Inflammatory macrophage treated with lipopolysaccharide for 1 hour (primary cell): Measurements from ENCODE around the gene SGPP2.
"Not testable (repeated sequence)": the region's sequence is repeated elsewhere in the genome, so short reads cannot be mapped to it uniquely, and the experiment has no call there.

Source experiments
- DNase-seq, 2 donors: peaks; one replicate each; pipeline ENCODE4 v3.0.0-alpha.2; 2020 to 2022

Gene SGPP2

GRCh38 chr2:222430071-222430470, 5.7 kb downstream of the SGPP2 start:
- no peak for DNase-seq

- peak; percentile 77 to 84 for DNase-seq
Observed at GRCh38 chr2:222430681-222431080, 6.3 kb downstream of the SGPP2 start.

GRCh38 chr2:222431869-222432268, 7.5 kb downstream of the SGPP2 start:
- no peak for DNase-seq

GRCh38 chr2:222433332-222434173, 9.2 kb downstream of the SGPP2 start:
- DNase-seq = no peak

GRCh38 chr2:222434204-222434603, 9.9 kb downstream of the SGPP2 start:
- no peak for DNase-seq

- DNase-seq = not testable (repeated sequence)
Observed at GRCh38 chr2:222435400-222436039, 11.2 kb downstream of the SGPP2 start.

- no peak for DNase-seq
Observed at GRCh38 chr2:222436040-222436413, 11.7 kb downstream of the SGPP2 start.

DNA sequence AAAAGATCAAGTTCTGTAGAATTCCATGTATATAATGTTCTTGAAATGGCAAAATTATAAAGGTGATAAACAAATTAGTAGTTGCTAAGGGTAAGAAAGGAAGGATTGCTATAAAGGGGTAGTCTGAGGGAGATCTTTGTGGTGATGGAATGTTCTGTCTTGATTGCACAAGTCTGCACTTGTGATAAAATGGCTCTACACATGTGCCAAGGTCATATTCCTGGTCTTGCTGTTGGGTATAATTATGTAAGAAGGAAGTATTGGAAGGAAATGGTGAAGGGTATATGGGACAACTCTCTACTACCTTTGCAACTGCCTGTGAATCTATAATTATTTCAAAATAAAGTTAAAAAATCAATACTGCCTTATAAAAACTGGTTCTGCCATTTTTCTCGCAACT, 15.3 kb downstream of the SGPP2 start:
- no peak for DNase-seq

DNA sequence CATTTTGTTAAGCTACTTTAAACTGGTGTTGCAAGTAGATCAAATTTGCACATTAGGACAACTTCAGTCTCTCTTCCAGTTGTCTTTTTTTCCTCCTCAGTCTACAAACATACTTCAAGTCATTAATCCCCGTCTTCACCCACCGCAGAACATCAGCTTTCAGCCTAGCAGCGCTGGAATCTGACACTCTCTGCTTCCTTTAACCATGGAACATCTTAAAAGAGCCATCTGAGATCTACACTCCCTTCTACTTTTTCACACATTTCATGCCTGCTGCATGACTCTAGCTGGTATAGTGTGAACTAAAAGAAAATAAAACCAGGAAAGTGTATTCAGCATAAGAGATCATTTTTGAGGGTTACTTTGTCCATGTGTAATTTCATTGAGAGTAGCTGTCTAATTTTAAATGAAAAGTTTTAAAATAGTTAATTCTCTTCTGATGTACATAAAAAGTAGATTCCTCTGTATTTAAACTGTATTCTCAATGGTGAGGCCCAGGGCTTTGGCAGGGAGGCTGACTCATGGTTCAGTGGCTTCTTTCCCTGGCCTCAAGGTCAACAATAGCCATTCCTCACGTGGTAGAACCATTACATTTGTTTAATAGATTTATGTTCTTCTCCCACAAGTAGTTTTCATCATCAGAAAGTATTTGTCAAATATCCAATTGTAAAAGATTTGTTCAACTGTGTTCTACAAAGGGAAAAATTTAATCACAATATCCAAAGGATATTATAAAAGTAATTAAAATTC, 16.5 kb downstream of the SGPP2 start:
- DNase-seq = no peak

DNA sequence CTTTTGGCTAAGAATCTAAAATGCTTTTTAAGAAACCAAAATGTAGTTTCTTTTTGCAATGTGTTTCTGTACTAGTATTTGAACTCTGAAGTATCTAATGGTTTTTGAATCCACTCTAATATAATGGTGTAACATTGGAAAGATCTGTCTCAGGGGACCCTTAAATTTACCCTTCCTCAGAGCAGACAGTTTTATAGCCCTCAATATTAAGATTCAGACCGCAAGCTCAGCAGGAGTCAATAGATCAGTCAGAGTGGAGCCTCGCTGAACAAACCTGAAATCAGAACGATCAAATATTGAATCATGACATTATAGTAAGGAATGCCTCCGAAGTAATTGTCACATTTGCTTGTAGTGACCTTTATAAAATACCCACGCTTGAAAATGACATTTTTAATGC, 18.3 kb downstream of the SGPP2 start:
- no peak for DNase-seq

GRCh38 chr2:222445227-222445626, 20.9 kb downstream of the SGPP2 start:
- DNase-seq = no peak

DNA sequence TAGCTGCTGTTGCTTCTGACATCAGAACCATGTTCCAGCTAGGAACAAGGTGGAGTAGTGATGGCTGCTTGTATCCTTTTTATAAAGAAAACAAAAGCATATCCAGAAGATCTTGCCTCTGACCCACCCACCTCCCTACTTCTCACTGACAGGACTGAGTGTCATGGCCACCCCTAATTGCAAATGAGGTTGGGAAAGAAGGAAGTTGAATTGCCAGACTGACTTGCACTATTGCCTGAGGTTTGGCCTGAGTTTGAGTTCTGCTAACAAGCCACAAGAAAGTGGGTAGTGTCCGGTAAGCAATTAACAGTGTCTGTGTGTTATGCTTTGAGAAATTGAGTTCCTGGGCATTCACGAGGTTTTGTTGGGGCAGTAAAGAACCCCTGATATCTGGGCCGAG, 22.8 kb downstream of the SGPP2 start:
- DNase-seq = peak; percentile 81 to 92

GRCh38 chr2:222448748-222449181, 24.4 kb downstream of the SGPP2 start:
- DNase-seq = peak; percentile 95 to 99

GRCh38 chr2:222450021-222450420, 25.7 kb downstream of the SGPP2 start:
- DNase-seq = no peak

- no peak for DNase-seq
Observed at GRCh38 chr2:222451224-222451674, 26.9 kb downstream of the SGPP2 start.

GRCh38 chr2:222452422-222452950, 28.1 kb downstream of the SGPP2 start:
- DNase-seq = no peak

DNA sequence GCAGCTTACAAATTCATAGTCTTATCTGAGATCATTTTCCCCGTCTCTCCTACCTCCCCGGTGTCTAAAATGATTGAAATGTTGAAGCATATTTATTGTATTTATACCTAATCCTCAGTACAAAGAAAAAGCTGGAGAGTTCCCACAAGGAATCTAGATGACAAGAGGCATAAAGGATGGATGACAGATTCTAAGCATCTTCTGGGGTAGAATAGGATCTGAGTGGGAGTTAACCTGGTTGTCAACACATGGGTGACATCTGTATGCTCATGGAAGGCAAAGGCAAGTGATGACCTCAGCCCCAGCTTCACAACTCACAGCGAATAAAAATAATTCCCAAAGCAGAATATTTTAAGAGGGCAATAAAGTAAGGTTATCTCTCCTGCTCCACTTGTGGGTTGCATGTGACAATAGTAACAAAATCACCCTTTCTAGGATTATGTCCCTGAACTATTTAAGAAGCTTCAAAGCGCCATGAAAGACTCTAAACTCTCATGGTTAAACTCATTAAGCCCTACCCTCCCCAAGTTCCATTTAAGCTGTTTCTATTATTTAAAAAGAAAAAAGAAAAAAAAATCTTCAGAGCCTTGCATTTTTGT, 32.2 kb downstream of the SGPP2 start:
- no peak for DNase-seq

DNA sequence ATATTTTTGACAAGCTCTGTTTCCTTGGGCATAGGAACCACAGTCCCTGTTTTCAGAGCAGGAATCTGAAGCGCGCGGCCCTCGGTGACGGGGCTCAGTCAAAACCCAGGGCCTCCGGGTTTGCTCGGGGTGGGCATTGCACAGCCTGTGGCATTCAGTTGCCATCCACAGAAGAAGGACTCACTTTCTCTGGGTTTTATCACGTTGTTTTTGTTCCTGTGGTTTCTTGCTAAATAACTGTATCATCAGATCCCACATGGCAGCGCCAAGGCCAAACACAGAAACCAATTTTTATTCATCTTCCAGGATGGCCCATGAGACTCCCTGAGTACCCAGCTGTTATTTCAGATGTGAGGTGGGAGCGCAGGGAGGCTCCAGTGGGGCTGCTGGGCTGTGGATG, 35.6 kb downstream of the SGPP2 start:
- DNase-seq = no peak

- peak; percentile 23 to 35 for DNase-seq
Observed at GRCh38 chr2:222465746-222466145, 41.4 kb downstream of the SGPP2 start.

- no peak for DNase-seq
Observed at GRCh38 chr2:222468346-222468745, 44.0 kb downstream of the SGPP2 start.

- DNase-seq = no peak
Observed at GRCh38 chr2:222470802-222471468, 46.6 kb downstream of the SGPP2 start.

DNA sequence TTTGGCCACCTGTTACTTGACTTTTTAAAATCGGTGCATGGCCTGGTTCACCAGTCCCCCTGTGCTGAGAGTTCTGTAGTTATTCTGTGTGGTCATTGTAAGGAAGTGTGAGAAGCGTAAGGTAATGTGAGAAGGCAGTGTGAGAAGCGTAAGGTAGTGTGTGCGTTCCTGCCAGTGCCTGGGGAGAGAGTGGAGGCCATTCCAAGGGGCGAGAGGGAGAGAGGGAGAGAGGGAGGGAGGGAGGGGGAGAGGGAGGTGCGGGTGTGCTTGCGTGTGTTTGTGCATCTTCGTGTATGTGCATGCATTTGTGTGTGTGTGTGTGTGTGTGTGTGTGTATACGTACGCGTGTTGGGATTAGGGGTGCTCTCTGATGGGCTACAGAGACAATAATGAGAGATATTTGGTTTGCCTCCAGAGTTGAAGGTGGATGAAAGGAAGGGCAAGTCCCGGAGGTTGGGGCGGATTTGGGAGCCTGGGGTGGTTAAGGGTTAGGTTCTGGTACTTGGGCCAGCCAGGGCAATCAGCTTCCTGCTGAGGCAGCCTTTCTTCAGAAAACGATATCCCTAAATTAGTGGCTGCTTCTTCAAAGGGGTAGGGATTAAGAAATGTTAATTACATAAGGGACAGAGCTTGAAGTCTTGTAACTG, 53.7 kb downstream of the SGPP2 start:
- DNase-seq = no peak
